Measurements from ENCODE around the gene KRTAP5-9.

DNA sequence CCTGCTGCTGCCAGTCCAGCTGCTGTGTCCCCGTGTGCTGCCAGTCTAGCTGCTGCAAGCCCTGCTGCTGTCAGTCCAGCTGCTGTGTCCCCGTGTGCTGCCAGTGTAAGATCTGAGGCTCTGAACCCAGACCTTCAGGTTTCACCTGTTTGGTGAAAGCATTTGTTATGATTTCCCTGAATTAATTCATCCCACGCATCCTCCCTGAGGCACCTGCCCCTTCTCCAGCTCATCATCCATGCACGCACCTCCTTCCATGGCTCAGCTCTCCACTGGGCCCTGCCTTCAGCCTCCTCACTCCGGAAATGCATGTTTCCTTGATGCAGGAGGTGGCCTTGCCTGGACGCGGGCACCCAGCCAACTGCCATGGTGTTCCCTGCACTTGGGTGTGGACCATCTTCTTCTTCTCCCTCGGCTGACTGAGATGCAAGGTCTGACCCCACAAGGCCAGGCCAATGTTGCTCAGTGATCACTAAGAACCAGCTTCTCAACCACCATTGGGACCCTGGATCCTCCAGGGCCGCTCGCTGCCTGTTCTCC, 17.9 kb downstream of the KRTAP5-9 start:
- TF ChIP-seq EZH2 (IDR thresholded peaks at IDR 0.05; ENCODE audit: borderline replicate concordance, low read depth, low read length) (no peak), SMARCA4 (IDR thresholded peaks at IDR 0.05) (no peak), TAF1 (IDR thresholded peaks at IDR 0.05; ENCODE audit: control insufficient read depth, extremely low read depth, insufficient read depth, low read length, severe bottlenecking) (no peak), SMARCB1 (IDR thresholded peaks at IDR 0.05; ENCODE audit: insufficient read length, low read depth) (no peak), NCOA4 (IDR thresholded peaks at IDR 0.05; ENCODE audit: partially characterized antibody) (no peak)
- TF ChIP-seq, protein P1, sequence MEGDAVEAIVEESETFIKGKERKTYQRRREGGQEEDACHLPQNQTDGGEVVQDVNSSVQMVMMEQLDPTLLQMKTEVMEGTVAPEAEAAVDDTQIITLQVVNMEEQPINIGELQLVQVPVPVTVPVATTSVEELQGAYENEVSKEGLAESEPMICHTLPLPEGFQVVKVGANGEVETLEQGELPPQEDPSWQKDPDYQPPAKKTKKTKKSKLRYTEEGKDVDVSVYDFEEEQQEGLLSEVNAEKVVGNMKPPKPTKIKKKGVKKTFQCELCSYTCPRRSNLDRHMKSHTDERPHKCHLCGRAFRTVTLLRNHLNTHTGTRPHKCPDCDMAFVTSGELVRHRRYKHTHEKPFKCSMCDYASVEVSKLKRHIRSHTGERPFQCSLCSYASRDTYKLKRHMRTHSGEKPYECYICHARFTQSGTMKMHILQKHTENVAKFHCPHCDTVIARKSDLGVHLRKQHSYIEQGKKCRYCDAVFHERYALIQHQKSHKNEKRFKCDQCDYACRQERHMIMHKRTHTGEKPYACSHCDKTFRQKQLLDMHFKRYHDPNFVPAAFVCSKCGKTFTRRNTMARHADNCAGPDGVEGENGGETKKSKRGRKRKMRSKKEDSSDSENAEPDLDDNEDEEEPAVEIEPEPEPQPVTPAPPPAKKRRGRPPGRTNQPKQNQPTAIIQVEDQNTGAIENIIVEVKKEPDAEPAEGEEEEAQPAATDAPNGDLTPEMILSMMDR (IDR thresholded peaks at IDR 0.05 in 2 of 3, conservative IDR thresholded peaks at IDR 0.05 in 1 of 3; ENCODE audit: insufficient read depth in 2 of 3, low read depth in 1 of 3, low read length in 3 of 3), result no peak
- TF ChIP-seq, protein P2, sequence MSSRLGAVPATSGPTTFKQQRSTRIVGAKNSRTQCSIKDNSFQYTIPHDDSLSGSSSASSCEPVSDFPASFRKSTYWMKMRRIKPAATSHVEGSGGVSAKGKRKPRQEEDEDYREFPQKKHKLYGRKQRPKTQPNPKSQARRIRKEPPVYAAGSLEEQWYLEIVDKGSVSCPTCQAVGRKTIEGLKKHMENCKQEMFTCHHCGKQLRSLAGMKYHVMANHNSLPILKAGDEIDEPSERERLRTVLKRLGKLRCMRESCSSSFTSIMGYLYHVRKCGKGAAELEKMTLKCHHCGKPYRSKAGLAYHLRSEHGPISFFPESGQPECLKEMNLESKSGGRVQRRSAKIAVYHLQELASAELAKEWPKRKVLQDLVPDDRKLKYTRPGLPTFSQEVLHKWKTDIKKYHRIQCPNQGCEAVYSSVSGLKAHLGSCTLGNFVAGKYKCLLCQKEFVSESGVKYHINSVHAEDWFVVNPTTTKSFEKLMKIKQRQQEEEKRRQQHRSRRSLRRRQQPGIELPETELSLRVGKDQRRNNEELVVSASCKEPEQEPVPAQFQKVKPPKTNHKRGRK (tag; IDR thresholded peaks at IDR 0.05), result no peak
